GM18519 (cell line): ENCODE data around the gene ARHGEF9.
"Not testable (repeated sequence)": the region's sequence is repeated elsewhere in the genome, so short reads cannot be mapped to it uniquely, and the experiment has no call there.

Experiments used
- ATAC-seq: cut with Tn5 transposase; IDR thresholded peaks from one replicate; pipeline ENCODE4 v1.9.1; 2021; ENCODE audit warnings: mild to moderate bottlenecking, moderate library complexity; ENCODE audit not compliant: unreplicated experiment, low FRiP score

Gene ARHGEF9

DNA sequence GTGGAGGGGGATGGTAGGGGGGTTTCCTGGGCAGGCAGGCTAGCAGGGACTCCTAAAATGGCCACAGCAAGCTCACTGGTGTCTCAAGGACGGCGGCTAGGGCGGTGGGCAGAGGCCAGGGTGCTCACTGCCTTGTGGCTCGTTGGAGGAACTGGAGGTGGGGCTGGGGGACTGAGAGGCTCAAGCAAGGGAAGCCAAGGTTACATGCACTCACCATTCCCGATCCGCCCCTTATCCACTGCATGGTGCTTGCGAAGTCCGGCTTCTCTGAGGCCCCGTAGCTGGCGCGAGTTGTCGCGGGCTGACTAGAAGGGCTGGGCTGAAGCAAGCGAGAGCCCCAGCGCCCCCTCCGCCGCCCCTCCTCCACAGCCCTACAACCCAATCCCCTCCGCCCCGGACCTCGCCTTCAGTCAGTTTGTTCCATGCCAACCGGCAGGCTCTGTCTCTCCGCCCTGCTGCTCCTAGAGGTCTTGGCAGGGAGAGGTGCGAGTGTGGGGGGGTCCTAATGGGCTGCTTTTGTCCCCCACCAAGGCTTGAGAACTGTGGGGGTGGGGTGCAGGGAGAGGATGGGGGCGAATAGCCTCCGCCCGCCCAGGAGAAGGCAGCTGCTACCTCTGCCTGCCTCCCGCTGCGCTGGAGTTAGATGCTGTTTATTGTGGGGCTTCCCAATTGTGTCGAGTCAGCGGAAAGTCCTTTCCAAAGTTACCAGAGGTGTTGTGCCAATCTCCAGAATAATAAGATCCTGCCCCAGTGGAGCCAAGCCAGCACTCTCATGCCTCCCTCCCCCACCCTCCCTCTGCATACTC lies at the start of gene ARHGEF9:
Gene ARHGEF9, minus strand, starts transcription at position 313 of the 806 bp plus-strand sequence. Its CDS starts 69 bp downstream, at position 244.
- no peak for ATAC-seq

DNA sequence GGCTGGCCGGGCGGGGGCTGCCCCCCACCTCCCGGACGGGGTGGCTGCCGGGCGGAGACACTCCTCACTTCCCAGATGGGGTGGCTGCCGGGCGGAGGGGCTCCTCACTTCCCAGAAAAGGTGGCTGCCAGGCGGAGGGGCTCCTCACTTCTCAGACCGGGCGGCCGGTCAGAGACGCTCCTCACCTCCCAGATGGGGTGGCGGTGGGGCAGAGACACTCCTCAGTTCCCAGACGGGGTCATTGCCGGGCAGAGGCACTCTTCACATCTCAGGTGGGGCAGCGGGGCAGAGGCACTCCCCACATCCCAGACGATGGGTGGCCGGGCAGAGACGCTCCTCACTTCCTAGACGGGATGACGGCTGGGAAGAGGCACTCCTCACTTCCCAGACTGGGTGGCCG lies 40.4 kb upstream of the ARHGEF9 start:
- not testable (repeated sequence) for ATAC-seq

DNA sequence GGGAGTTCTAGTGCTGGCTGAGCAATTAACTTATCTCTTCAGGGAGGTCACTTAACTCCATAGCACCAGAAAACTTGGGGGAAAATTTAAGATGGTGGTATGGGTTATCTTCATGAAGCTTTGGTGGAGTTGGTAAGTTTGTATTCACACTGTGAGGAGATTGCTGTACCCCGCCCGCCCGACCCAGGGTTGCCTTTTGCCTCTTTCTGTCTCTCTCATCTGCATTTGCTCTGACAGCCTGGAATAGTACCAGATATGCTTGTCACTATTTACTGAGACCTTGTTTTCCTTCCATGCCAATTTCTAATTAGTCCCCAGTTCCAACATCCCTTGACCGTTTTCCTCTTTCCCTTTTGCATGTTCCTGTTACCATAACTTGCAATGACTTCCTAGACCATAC lies 33.1 kb upstream of the ARHGEF9 start:
- ATAC-seq = no peak

DNA sequence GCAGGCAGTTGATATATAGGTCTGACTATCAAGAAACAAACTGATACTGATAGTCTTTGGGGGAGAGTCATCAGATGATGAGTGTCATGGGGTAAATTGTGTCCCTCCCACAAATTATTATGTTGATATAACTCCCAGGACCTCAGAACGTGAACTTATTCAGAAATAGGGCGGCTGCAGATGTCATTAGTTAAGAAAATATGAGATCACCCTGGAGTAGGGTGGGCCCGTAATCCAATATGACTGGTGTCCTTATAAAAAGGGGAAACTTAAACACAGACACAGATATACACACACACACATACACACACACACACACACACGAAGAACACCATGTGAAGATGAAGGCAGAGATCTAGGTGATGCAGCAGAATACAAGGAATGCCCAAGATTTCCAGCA lies 32.7 kb upstream of the ARHGEF9 start:
- no peak for ATAC-seq

DNA sequence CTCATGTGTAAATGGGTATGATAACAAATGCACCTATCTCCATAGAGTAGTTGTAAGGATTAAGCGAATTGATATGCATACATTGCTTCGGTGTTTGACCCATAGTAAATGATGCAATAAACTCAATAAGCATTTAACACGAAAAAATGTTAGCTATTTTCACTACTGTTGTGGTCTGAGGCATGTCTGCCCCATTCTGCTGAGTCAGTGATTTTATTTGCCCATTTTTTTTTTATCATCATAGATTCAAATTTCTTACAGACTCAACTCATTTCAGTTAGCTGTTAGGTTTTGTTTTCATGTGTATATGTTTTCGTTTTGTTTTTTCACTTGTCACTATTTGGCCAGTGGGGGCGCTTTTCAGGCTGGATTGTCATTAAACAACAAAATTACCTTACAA lies 27.8 kb upstream of the ARHGEF9 start:
- ATAC-seq = no peak

DNA sequence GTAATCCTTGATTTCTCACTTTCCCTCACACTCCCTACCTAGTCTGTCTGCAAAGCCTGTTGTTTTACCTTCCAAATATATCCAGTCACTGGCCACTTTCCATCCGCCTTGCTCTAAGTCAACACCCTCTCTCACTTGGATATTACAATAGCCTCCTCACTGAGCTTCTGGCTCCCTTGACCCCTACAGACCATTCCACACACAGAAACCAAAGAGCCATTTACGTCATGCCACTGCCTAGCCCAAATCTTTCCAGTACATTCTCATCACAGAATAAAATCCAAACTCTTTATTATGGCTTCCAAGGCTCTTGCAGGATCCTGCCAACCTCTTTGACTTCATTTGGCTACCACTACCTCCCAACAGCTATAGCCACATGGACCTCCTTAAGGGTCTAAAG lies 25.7 kb upstream of the ARHGEF9 start:
- no peak for ATAC-seq

DNA sequence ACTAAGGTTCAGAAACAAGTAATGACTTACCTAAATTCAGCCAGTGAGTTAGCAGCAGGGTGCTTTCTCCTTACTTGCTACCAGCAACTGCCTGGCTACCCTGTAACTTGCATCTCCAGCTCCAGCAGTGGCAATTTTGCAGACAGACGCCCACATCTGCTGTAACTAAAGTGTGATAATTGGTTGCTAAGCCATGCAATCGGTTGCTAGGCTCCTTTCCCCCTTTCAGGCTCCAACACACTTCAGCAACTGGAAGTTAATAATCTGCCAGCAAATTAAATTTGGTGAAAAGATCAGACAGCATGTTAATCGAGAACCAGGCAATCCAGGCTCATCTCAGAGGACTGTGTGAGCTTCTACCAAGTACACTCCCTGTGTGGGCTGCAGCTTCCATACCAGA lies 24.2 kb upstream of the ARHGEF9 start:
- ATAC-seq = no peak

DNA sequence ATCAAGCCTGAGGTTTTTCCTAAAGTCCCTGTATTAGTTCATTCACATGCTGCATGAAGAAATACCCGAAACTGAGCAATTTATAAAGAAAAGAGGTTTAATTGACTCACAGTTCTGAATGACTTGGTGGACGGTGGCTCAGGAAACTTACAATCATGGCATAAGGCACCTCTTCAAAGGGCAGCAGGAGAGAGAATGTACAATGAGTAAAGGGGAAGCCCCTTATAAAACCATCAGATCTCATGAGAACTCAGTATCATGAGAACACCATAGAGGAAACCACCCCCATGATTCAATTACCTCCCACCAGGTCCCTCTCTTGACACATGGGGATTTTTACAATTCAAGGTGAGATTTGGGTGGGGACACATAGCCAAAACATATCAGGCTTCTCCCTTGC lies 10.4 kb upstream of the ARHGEF9 start:
- not testable (repeated sequence) for ATAC-seq

DNA sequence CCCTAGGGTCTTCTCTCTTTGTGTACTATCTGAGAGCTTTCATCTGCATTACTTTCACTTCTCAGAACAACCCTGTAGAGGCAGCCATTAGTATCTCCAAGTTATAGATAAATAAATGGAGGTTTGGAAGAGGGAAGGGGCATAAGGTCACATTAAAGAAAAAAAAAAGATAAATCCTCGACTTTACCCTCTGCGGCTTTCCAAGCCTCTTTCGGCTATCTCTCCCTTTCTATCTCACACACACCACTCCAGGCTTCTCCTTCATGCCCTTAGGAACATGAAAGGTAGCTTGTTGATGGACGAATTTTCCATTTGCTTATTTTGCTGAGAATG lies 660 bp upstream of the ARHGEF9 start:
- no peak for ATAC-seq

DNA sequence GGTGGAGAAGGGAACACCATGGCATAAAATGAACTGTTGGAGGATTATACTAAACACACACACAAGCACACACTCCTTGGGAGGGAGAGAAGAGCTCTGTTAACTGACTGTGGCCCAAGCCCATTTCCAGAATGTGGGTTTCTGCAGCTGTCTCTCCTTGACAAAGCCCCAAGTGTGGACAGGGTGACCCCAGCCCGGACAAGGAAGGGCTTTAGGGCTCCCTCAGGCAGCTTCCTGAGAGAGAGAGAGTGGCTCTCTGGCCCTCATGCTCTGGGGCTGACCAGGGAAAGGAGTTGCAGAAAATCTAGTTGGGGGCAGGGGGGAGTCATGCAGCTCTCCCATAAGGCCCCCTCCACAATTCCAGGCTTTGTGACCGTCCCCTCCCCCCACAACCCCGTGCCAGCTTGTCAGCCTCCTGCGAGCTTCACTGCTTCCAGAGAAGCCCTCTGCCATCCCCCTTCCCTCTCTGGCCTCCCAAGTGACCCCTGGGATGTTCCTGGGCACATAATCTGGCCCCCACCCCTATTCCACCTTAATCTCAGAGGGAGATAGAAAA lies 590 bp downstream of the ARHGEF9 start:
- ATAC-seq = no peak

DNA sequence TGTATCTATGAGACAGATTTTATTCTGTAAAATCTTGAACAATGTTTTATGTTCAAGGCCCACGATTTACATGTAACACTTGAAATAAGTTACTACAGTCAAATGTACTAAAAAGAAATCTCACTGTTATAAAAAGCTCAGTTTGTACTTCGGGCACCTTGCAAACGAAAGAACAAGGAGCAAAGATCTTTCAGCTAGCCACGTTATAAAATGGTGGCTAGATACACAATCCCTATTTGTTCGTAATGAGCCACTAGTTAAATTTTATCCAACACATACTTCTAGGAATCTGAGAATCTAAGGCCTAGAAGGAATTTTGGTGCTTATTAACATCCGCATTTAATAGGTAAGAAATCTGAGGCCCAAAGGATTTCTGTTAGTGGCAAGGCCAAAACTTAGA lies 2.5 kb downstream of the ARHGEF9 start:
- ATAC-seq = no peak

DNA sequence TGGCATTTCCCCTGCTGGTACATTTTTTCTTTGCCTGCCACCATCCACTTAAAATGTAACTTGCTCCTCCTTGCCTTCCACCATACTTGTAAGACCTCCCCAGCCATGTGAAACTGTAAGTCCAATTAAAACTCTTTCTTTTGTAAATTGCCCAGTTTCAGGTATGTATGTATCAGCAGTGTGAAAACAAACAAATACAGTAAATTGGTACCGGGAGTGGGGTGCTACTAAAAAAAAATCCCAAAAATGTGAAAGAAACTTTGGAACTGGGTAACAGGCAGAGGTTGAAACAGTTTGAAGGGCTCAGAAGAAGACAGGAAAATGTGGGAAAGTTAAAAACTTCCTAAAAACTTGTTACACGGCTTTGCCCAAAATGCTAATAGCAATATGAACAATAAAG lies 16.3 kb downstream of the ARHGEF9 start:
- no peak for ATAC-seq

DNA sequence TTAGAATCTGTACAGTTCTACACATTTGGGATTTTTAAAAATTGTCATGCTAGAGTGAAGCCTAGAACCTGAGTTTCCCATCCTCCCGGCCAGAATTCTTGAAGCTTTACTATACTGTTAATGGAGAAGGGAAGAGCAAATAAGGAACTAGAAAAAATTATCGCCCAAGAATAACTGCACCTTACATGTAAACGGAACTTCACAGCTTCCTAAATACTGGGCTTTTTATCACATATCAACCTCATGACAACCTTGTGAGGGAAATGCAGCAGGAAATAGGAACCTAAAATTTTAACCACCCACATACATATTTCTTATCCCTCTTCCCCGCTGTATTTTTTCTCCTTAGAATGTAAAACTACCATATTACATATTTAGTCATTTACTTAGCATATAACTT lies 19.3 kb downstream of the ARHGEF9 start:
- ATAC-seq = no peak

DNA sequence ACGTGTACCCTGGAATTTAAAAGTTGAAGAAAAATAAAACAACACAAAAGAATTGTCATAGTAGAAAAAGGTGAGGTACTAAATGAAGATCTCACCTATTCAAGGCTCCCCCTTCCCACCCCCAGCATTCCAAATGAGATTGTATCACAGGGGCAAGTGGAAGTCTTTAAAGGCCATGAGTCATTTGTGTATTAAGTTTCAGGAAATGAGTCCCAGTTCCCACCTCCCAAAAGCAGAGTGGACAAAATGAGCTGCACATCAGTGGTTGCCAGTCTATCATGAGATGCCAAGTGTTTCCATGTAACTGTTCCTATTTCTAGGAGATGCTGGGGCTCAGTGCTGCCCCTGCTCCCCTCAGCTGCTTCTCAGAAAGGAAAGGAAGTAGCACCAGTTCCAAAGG lies 20.1 kb downstream of the ARHGEF9 start:
- ATAC-seq = no peak

DNA sequence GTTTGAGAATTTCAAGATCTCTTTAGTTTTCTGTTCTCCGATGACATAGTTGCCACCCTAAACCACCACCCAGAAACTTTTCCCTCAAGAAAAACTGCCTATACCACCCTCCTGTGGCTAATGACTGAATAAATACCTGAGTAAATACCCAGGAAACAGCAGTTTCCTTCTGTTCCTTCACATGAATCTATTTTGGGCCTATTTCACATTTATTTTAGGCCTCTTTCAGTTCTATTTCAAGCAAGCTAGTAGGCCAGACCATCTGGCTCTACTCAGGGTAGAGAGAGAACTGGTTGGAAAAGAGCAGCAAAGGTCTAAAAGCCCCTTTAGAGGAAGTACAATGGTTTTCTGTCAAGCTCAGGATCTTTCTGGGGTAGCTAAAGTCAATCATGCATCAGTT lies 23.4 kb downstream of the ARHGEF9 start:
- ATAC-seq = peak; percentile 79

DNA sequence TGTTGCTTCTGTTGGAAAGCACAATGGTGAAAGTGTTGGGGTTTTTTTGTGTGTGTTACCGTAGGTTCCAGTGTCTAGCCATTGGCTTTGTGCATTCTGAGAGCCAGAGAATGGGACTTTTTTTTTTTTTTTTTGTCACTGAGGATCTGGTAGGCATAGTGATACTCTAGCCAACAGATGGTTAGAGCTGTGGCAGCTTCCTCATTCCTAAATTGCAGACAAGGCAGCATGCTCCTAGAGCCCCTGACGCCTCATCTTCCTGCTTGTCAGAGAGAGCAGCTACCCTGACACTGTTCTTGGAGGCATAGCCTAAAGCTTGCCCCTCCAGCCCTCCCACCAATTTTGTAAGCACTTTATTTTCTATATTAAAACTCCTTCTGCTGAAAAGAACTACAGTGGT lies 27.0 kb downstream of the ARHGEF9 start:
- no peak for ATAC-seq

DNA sequence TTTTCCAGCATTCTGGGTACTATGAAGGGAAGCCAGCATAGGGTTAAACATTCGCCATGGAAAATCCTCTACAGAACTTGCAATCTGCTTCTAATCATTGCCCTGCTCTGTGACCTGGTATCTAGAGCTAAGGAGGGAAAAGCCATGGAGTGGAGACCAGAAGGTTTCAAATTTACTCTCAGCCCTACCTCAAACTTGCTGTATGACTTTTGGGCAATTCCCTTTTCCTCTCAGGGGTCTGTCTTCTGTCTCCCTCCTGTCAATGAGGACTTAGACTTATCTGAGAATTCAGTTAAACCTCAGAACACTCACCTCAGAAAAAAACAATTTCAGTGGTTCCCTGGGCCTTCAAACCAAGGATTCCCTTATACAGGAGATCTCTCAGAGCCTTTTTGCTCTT lies 29.1 kb downstream of the ARHGEF9 start:
- ATAC-seq = peak; percentile 30

DNA sequence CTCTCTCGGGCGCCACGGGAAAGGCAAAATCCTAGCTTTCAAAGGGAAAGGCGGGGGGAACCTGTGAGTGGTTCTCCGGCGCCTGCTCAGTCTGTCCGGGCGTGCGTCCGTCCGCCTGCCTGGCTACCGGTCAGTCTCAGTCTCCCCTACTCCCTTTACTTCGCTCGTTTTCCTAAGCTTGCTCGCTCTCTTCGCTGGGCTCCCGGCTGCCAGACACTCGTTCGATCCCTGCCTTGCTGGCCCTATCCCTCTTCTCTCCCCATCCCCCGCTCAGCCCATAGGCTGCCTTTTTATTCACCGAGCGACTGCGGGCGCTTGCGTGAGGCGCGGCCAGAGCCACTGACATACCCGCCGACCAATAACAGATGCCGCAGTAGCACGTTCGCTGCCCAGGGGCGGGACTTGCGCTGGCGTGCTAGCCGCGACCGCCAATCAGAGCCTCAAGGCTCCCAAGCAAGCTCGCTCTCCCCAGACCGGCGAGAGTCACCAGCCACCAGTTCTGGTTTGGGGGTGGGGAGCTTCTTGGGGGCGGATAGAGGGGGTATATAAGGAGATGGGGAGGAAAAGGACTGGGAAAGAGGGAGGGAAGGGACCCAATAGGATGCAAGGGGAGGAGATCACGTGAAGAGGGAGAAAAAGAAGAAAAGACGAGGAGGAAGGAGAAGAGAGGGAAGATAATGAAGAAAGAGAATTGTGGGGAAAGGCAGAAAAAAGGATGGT lies 30.0 kb downstream of the ARHGEF9 start:
- ATAC-seq = peak; percentile 96

DNA sequence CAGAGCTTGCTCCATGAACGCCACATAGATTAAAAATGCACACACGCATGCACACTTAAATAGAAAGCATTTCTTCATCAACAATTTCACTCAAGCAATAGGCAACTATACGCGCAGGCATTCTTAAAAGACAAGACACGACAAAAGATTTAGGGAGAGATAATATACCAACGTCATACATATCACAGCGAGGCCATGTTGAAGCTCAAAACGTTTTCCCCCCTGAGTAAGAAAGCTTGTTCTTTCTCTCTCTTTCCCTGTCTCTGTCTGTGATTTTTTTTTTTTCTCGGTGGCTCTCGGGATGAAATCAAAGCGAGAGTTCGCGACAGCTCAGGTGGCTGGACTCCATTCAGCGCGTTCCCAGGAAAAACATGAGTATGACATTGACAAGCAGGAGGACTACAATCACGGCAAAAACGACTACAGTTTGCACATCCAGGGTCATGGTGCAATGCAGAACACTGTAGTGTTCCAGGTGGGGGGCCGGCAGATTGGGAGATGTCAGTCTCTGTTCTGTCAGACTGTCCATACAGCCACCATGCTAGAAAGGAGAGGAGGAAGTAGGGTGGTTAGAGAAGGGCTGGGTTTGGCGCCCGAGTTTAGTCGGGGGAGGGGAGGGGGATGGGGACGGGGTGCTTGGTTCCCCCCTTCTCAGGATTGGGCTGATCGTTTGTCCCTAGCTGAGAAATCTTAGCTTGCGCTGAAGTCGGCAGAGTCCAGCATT lies 30.7 kb downstream of the ARHGEF9 start:
- ATAC-seq = no peak

DNA sequence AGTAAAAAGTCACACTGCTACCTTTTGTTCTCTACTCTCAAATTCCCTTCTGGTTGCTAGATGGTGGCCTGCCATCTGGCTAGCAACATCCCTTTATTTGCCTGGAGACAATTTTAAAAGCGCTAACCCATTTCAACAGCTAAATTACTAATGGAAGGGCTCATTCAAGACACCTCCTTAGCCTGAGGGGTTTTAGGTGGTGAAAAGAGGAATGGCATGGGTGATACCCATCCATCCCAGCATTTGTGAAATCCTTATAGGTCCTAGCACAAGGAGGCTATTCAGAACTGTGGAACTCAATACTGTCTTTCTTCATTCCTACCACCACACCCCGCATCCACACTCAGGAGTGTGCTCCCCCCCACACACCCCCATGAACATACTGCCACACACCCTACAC lies 33.5 kb downstream of the ARHGEF9 start:
- ATAC-seq = no peak

DNA sequence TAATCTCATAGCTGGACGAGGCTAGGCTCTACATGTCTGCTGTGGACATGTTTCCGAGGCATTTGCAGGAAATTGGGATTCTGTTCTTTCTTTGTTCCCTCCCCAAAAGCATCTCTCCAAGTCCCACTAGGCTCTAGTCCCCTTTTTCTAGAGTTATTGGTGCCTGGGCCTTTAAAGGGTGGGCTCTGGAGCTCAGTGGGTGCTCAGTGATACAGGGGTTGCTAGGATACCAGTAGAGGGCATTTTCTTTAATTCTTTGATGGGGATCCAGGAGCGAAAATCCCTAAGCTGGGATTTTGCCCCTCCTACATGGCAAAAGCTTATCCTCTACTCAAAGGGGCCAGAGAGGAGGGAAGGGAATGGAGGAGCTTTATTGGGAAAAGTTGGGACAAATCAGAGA lies 34.2 kb downstream of the ARHGEF9 start:
- ATAC-seq = no peak
